Measurements from ENCODE around the gene HYAL1.

Gene HYAL1

DNA sequence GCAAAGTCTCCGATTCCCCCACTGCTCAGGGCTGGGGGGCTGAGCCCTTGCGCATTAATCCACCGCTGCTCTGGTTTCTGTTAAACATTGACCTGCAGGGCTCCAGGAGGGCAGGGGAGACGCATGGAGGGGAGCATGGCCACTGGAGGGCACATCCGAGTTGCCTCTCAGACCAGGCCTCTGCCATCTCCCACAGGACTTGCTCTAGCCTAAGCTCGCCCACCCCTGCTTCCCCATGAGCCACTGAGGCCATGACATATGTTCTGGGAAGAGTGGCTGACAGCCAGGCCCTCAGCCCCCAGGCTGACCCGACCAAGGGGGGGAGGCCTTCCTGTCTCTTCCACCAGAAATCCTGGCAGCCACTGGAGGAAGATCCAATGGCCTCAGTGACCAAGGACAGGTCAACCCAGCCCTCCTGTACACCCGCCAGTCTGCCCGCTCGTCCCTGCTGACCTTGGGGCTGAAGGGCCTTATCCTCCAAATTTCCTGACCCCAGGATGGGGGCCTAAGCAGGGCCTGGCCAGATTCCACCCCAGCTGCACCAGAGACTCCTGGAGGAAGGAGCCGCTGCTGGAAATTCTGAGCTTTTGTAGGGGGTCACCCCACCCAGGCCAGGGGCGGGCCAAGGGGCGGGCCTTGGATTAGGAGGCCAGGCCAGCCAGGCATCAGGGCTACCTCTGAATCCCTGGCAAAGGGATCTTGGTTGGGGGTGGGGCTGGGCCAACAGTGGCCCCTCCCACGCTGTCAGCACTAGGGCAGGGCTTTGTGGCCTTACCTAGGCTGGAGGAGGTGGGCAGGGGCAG, at the start of gene HYAL1:
HYAL1 (minus strand) TSS at position 562 of the 803 bp plus-strand sequence. CDS start 618 bp downstream, outside the sequence.
- no peak for DNase-seq (ENCODE audit: low read depth)

- no peak for DNase-seq (ENCODE audit: low read depth)
These were observed 49.4 kb upstream of the HYAL1 start for GRCh38 chr3:50352781-50353180.

GRCh38 chr3:50351323-50351697, 47.9 kb upstream of the HYAL1 start:
- no peak for DNase-seq (ENCODE audit: low read depth)

GRCh38 chr3:50350527-50351322, 47.4 kb upstream of the HYAL1 start, which contains the start of the genes CYB561D2 and NPRL2:
CYB561D2 (plus strand) TSS chr3:50350862; CDS start chr3:50351434, 572 bp downstream.
NPRL2 (minus strand) TSS chr3:50350775; CDS start chr3:50350652, 123 bp downstream.
- peak; percentile 99 for DNase-seq (ENCODE audit: low read depth)

GRCh38 chr3:50350213-50350526, 46.8 kb upstream of the HYAL1 start:
- DNase-seq (ENCODE audit: low read depth) = no peak

- peak; percentile 62 for DNase-seq (ENCODE audit: low read depth)
These were observed 43.9 kb upstream of the HYAL1 start for GRCh38 chr3:50347187-50347813.

DNA sequence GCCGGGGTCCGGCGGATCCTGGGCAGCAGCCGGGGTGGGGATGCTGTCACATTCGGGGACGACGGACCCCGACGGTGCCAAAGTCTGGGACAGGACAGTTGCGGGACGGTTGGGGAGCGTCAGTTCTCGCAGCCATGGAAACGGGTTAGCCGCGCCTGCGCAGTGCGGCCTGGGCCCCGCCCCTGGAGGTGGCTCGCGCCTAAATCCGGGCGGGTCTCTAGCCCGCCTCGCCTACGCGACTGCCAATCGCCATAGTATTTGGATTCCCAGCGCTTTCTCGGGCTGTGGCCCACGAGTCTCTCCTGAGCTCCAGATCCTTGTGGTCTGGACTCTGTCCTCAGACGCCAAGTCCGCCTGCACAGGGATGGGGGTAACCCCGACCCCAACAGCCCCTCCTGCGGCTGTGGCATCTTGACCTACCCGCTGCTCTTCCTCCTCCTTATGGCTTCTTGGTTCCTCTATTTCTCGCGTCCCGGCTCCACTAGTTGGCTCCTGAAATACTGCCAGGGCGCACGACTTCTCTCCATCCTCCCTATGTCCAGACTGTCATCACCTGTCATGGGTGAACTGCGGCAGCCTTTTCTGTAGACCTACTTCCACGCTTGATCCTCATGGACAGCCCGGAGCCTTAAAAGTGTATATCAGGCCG, 42.3 kb upstream of the HYAL1 start, which contains the start of gene ZMYND10:
ZMYND10 (minus strand) TSS at position 147 of the 649 bp plus-strand sequence. CDS start 153 bp downstream, outside the sequence.
- peak; percentile 53 for DNase-seq (ENCODE audit: low read depth)

GRCh38 chr3:50345008-50345407, 41.6 kb upstream of the HYAL1 start:
- no peak for DNase-seq (ENCODE audit: low read depth)

GRCh38 chr3:50342813-50343633, 39.6 kb upstream of the HYAL1 start:
- no peak for DNase-seq (ENCODE audit: low read depth)

DNA sequence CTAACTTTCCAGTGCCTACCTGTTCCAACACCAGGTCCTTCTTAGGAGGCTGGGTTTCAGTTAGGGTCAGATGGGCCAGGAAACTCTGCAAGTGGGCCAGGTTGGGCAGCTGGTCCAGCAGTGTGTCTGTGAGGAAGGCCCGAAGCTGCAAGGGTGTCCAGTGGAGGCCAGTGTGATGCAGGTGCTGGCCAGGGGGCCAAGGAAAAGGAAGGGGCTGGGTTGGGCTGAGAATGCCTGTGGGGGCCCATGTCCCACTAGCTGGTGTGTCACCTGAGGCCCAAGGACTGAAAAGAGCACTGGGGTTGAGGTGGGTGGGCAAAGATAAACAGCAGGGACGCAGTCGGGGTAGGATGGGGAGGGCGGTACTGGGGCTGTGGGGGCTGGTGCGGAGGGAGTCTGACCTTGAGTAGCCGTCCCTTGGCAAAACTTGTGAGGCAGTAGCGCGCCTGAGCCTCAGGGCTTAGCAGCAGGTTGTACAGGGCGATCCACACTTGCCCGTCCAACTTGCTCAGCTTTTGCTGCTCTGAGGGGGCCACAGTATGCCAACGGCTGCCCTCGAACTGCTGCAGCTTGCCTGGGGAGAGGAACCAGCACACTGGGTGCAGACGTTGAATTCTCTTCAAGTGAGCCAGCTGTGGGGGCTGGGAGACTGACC, 38.7 kb upstream of the HYAL1 start:
- no peak for DNase-seq (ENCODE audit: low read depth)

GRCh38 chr3:50341537-50341936, 38.2 kb upstream of the HYAL1 start:
- no peak for DNase-seq (ENCODE audit: low read depth)

- DNase-seq (ENCODE audit: low read depth) = no peak
These were observed 37.3 kb upstream of the HYAL1 start, which contains the start of gene RASSF1 for GRCh38 chr3:50340448-50341329. RASSF1 (minus strand) TSS chr3:50340836; CDS start chr3:50340805, 31 bp downstream.

DNA sequence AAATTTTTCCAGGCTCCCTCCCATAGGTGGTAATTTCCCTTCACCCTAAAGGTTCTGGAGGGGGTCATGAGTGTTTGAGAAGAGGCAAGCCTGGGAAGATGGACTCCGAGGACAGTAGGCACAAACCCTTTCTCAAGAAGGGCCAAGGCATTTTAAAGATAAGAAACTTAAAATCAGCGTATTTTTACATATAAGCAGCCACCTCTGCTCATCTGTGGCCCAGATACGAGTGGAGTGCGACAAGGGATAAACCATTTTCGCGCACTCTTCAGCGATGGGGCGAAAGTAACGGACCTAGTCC, 36.7 kb upstream of the HYAL1 start:
- no peak for DNase-seq (ENCODE audit: low read depth)

- DNase-seq (ENCODE audit: low read depth) = no peak
These were observed 36.2 kb upstream of the HYAL1 start for GRCh38 chr3:50339485-50340146.

- DNase-seq (ENCODE audit: low read depth) = no peak
These were observed 35.6 kb upstream of the HYAL1 start for GRCh38 chr3:50338965-50339364.

- DNase-seq (ENCODE audit: low read depth) = peak; percentile 93
These were observed 33.9 kb upstream of the HYAL1 start for GRCh38 chr3:50337175-50337861.

DNA sequence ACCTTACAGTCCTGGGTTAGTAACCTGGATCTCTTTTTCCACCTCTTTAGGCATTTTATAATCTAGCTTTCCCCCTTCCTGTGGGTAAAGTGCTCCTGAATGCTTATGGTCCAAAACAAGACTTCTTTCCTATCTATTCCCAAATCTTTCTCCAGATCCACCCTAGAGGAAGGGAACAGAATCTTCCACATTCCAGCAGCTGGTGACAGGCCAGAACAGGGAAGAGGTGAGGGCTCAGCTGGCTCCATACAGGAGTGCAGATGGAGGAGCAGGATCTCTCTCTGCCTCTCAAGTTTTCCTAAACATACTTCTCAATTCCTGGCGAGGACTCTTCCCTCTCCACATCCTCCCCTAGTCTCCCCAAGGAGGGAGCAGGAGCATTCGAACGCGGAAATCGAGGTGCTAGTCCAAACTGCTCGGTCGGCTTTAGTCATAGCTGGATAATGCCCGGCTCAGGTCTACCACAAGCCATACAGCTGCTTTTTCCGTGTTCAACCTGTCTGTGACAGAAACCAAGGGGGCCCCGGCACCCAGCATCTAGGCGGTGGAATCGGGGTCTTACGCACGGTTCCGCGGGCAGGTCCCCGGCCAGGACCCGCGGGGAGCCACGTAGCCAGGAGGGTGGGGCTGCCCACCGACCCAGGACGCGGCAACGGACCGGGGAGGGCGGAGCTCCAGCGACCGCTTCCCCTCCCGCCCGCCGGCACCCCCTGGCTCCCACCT, 33.2 kb upstream of the HYAL1 start:
- no peak for DNase-seq (ENCODE audit: low read depth)
